ENCODE results near the gene RANBP3L.
"Not testable (repeated sequence)": the region's sequence is repeated elsewhere in the genome, so short reads cannot be mapped to it uniquely, and the experiment has no call there.

Gene RANBP3L

DNA sequence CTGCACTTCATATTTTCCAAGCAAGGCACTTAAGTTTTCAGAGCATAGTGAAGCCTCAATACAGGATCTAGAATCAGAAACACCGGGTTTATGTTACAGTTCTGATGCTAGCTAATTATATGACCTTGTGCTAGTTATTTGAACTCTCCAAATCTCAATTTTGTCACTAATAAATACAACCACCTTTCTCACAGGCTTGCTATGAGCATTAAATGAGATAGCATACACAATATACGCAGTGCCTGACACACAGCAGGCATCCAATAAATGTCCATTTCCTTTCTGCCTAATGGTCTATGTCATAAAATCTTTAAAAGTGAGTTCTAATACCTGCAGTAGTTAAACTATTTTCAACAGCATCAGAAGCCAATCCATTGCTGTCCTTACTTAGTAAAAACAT is 92.9 kb downstream of the RANBP3L start:
- DNase-seq (ENCODE audit: low spot score), result no peak
- in situ Hi-C loops (cut with MboI; ENCODE audit: low pct_unique_long_range_greater_than_20kb, low sequenced_read_pairs, unreplicated experiment), result no loop called here
- TF ChIP-seq, protein P1, sequence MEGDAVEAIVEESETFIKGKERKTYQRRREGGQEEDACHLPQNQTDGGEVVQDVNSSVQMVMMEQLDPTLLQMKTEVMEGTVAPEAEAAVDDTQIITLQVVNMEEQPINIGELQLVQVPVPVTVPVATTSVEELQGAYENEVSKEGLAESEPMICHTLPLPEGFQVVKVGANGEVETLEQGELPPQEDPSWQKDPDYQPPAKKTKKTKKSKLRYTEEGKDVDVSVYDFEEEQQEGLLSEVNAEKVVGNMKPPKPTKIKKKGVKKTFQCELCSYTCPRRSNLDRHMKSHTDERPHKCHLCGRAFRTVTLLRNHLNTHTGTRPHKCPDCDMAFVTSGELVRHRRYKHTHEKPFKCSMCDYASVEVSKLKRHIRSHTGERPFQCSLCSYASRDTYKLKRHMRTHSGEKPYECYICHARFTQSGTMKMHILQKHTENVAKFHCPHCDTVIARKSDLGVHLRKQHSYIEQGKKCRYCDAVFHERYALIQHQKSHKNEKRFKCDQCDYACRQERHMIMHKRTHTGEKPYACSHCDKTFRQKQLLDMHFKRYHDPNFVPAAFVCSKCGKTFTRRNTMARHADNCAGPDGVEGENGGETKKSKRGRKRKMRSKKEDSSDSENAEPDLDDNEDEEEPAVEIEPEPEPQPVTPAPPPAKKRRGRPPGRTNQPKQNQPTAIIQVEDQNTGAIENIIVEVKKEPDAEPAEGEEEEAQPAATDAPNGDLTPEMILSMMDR (IDR thresholded peaks at IDR 0.05; ENCODE audit: extremely low read depth, insufficient read depth, missing control alignments), result no peak

DNA sequence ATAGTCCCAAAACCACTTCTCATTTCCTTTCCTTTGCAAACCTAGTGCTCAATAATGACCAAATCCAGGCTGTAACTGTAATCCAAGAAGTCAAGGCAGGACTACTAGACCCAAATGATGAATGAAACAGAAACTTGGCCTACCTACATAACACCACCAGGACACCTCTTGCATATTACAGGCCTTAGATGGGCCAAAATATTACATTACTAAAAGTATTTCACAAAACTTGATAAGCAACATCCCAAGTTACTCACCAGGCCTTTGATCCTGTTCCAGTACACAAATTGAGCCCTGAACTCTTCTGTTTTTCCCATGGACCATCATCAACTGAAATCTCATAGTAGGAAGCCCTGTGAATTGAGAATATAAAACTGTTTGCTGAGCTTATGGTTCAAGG is 94.8 kb downstream of the RANBP3L start:
- DNase-seq (ENCODE audit: low spot score), result no peak
- TF ChIP-seq, protein P1 (IDR thresholded peaks at IDR 0.05; ENCODE audit: extremely low read depth, insufficient read depth, missing control alignments), result no peak
- in situ Hi-C loops (cut with MboI; ENCODE audit: low pct_unique_long_range_greater_than_20kb, low sequenced_read_pairs, unreplicated experiment), result no loop called here

DNA sequence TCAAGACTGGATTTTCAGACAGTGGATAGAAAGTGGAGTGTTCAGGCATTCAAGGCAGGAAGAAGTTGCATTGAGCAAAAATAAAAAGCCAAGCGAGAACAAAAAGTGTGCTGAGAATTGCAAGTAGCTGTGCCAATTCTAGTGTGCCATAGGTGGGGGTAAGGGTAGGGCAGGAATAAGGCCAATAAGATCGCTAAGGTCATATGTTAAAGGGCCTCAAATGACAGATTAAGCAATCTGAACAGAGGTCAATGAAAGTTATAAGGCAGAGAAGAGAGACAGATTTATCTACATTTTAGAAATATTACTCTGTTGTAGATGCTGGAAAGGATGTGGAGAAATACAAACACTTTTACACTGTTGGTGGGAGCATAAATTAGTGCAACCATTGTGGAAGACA is 96.4 kb downstream of the RANBP3L start:
- no peak for DNase-seq (ENCODE audit: low spot score)
- in situ Hi-C loops (cut with MboI; ENCODE audit: low pct_unique_long_range_greater_than_20kb, low sequenced_read_pairs, unreplicated experiment), result no loop called here
- TF ChIP-seq, protein P1 (IDR thresholded peaks at IDR 0.05; ENCODE audit: extremely low read depth, insufficient read depth, missing control alignments), result no peak

DNA sequence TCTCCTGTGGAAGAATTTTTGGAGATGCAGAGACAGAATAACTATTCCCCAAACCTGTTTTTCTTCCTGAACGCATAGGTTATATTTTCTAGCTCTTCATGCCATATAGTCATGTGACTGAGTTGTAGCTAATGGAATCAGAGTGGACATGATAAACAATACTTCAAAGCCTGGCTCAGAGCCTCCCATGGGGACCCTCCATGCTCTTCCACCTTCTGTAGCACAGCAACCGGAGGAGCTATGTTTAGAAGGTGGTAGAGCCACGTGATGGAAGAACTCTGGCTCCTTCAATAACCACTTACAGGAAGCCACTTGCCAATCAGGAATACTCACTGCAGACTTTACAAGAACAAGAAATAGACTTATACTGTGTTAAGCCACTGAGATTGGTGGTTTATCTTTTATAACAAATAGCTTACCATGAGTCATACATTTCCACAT is 99.2 kb downstream of the RANBP3L start:
- in situ Hi-C loops (cut with MboI; ENCODE audit: low pct_unique_long_range_greater_than_20kb, low sequenced_read_pairs, unreplicated experiment), result no loop called here
- TF ChIP-seq, protein P1 (IDR thresholded peaks at IDR 0.05; ENCODE audit: extremely low read depth, insufficient read depth, missing control alignments), result no peak
- DNase-seq (ENCODE audit: low spot score), result no peak

DNA sequence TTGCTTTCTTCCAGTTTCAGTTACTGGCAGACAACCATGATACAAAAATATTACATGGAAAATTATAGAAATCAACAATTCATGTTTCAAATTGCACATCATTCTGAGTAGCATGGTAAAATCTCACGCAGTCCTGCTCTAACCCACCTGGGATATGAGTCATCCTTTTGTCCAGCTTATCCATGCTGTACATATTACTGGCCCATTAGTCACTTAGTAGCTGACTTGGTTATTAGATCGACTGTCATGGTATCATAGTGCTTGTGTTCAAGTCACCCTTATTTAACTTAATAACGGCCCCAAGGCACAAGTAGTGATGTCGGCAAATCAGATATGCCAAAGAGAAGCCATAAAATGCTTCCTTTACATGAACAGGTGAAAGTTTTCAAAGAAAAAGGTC is 101.2 kb downstream of the RANBP3L start:
- DNase-seq (ENCODE audit: low spot score), result no peak
- TF ChIP-seq, protein P1 (IDR thresholded peaks at IDR 0.05; ENCODE audit: extremely low read depth, insufficient read depth, missing control alignments), result no peak
- in situ Hi-C loops (cut with MboI; ENCODE audit: low pct_unique_long_range_greater_than_20kb, low sequenced_read_pairs, unreplicated experiment), result no loop called here

DNA sequence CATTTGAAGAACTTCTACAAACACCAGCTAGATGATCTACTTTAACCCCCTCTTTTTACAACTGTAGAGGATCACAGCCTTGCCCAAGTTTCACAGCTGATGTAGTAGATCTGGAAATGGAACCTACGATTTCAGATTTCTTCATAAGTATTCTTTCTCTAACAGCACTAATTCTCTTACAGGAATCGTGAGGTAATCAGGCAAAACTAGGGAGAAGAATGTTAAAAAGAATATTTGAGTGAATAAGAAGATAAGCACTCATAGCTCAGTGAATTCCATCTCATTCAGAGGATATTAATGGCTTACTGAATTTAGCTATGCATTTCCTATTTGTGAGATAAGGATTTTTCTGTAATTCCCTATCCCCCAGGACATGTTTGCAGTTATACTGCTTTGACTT is 102.1 kb downstream of the RANBP3L start:
- DNase-seq (ENCODE audit: low spot score), result no peak
- in situ Hi-C loops (cut with MboI; ENCODE audit: low pct_unique_long_range_greater_than_20kb, low sequenced_read_pairs, unreplicated experiment), result no loop called here
- TF ChIP-seq, protein P1 (IDR thresholded peaks at IDR 0.05; ENCODE audit: extremely low read depth, insufficient read depth, missing control alignments), result no peak

DNA sequence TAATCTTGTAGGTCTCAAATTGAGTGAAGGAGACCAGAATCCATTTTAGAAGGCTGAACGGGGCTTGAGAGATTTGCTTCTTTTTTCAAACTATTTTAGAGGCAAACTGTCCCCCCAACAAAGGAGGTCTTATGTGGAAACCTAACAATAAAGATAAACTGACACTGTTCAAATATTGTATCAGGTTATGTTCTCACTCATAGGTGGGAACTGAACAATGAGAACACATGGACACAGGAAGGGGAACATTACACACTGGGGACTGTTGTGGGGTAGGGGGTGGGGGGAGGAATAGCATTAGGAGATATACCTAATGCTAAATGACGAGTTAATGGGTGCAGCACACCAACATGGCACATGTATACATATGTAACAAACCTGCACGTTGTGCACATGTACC is 102.9 kb downstream of the RANBP3L start:
- in situ Hi-C loops (cut with MboI; ENCODE audit: low pct_unique_long_range_greater_than_20kb, low sequenced_read_pairs, unreplicated experiment); DNase-seq (ENCODE audit: low spot score): not testable (repeated sequence)
